Stimulated activated CD4-positive, alpha-beta T cell treated with anti-CD3 and anti-CD28 coated beads, Interleukin-4, amount 100 ng/mL, for 1 hour (primary cell): ENCODE results near the gene ATP9A.

Experiments used
- DNase-seq: peaks from one replicate; pipeline ENCODE4 v3.0.0-alpha.2; 2020

ATP9A gene

GRCh38 chr20:51625105-51625504 lies 143.1 kb downstream of the ATP9A start:
- no peak for DNase-seq

- DNase-seq: peak; percentile 76
Observed at GRCh38 chr20:51624157-51624731, 143.9 kb downstream of the ATP9A start.

DNA sequence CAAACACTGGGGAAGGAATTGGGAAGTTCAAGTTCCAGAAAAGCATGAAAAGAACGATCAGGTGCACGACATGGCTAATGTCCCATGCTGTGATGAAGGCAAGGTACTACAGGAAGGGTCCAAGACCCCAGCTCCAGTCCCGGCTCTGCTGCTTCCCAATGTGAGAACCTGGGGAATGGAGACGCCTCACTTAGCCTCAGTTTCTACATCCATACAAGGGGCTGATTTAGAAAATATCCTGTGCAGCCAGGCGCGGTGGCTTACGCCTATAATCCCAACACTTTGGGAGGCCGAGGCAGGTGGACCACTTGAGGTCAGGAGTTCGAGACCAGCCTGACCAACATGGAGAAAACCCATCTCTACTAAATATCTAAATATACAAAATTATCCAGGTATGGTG lies 144.9 kb downstream of the ATP9A start:
- DNase-seq: no peak

DNA sequence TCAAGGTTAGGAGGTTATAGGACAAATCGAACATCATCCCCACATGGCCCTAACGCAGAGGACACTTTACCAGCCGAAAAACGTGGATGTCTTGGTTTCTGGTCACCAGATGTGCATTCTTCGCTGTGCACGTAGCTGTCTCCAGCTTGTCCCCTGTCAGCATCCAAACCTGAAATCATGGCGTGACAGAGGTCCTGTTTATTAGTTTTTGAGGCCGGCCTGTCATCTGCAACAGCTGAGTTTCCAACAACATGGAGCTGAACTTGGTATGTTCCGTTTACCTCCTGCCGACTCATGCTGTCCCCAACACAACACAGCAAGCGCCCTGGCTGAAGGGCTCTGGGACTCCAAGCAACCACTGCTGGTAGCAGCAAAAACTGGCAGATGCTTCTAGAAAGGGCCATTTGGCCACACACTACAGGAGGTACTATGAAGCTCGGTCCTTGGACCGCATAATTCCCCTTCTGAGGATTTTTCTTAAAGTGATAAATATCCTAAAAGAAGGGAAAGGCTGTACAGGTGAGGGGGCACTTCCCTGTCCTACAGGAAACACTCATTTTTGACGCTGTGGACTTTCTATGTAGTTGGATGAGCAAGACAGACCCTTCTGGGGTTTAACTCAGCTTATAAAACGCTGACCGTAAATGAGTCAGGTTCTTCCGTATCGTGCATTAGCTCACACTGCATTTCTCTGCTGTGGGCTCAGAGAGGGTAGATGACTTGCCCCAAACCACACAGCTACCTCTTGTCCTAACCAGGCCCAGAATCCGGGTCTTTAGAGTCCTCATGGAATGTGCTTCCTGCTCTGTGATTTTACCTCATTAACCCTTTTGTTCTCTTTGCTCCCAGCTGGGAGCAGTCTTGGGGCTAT lies 146.0 kb downstream of the ATP9A start:
- DNase-seq: no peak

- no peak for DNase-seq
Observed at GRCh38 chr20:51620432-51620831, 147.8 kb downstream of the ATP9A start.

DNA sequence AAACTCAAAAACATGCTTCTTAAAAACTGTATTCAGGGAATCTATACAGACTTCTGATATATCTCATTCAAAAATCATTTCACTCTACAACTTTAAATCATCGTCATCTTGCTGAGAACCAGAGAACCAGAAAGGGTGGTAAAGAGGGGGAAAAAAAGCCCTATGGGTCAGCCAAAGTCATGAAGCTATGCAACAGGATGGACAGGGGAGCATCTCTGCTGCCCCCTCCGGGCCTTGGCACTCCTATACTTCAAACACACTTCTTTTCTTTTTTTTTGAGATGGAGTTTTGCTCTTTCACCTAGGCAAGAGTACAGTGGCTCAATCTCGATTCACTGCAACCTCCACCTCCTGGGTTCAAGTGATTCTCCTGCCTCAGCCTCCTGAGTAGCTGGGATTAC lies 152.1 kb downstream of the ATP9A start:
- DNase-seq: no peak

GRCh38 chr20:51614687-51615086 lies 153.5 kb downstream of the ATP9A start:
- DNase-seq: no peak

GRCh38 chr20:51613580-51613979 lies 154.6 kb downstream of the ATP9A start:
- DNase-seq: no peak

DNA sequence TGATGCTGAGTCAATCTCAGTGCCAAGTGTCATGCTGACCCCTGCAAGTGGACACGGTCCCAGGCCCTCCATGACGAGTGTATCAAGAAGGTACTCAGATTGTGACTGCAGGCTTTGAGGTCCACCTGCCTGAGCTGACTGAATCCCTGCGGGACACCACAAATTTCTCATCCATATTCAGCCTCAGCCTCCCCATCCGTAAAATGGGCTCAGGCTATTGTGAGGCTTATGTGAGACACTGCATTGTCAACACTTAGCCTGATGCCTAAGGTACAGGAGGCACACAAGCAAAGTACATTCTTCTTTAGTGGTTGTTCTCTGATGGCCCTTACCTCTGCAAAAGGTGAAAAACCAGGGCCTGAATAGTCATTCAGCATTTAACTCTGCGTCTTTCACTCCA lies 155.3 kb downstream of the ATP9A start:
- DNase-seq: no peak

GRCh38 chr20:51611625-51611890 lies 156.6 kb downstream of the ATP9A start:
- no peak for DNase-seq

DNA sequence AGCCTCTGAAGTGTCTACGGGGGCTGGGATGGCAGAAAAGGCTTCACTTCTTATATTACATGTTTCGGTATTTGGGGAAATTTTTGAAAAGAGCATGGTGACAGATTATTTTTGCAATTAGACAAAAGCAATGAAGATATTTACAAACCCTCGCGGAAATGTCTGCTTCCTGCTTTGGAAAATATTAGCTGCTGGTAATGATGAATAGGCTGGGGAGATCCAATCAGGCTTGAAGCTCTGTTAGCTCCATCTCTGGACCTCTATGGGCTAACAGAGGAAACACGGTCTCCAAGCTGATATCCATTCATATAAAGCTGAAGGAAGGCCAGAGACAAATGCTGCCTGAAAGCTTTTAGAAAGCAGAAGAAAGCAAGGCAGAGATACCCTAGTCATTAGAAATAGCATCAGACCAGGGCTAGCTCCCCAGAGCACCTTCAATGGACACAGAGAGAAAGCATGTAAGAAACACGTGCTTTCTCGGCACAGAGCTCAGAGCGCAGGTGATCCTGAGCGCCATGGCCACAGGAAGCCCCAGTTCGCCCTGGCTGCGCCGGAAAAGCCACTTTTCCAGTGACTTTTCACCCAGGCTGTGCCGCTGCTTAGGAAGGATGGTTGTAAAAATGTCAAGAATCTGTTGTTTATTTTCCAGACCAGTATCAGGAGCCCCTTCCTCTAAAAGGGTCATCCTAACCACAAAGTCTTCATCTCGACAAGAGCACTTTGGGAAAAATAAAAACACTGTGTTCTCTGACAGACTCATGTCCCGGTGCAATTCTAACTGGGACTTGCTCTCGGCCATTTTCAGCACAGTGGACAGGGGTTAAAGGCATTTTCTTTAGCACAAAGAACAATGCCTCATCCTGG lies 157.2 kb downstream of the ATP9A start:
- DNase-seq: no peak

GRCh38 chr20:51610111-51610510 lies 158.1 kb downstream of the ATP9A start:
- no peak for DNase-seq

DNA sequence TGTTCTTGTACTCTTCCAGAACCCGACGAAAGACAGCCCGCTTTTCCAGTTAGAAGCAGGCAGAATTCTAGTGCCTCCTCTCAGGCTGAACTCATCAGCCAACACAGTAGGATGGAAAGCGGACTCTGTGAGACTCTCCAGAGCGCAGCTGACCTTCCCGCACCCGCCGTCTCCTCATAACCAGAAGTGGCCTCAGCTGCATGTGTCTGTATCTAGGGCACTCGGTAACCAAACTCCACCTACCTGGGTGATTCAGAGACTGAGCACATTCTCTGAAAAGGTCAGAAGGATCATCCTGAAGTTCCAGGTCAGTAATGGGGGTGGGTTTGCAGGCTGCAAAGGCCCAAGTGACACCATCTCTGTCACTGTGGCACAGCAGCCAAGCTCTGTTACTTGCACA lies 158.9 kb downstream of the ATP9A start:
- DNase-seq: no peak

DNA sequence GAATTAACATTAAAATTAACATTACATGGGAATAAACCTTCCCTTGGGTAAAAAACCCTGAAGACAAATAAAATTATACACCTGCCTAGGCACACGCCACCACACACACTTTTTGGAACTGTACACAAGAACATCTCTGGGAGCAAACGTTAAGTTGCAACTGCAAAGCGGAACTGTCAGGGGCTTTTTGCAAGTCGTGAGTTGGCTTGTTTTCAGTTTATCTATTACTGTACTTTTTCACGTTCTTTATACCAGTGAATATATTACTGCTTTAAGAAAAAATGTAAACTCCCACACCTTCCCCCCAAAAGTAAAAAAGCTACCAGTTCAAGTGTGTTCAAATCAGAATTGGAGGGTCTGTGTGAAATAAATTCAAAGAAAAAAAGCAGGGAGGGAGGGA lies 160.1 kb downstream of the ATP9A start:
- no peak for DNase-seq

- DNase-seq: no peak
Observed at GRCh38 chr20:51607170-51607569, 161.0 kb downstream of the ATP9A start.

- no peak for DNase-seq
Observed at GRCh38 chr20:51604851-51605250, 163.3 kb downstream of the ATP9A start.

- no peak for DNase-seq
Observed at GRCh38 chr20:51602131-51602530, 166.1 kb downstream of the ATP9A start.

DNA sequence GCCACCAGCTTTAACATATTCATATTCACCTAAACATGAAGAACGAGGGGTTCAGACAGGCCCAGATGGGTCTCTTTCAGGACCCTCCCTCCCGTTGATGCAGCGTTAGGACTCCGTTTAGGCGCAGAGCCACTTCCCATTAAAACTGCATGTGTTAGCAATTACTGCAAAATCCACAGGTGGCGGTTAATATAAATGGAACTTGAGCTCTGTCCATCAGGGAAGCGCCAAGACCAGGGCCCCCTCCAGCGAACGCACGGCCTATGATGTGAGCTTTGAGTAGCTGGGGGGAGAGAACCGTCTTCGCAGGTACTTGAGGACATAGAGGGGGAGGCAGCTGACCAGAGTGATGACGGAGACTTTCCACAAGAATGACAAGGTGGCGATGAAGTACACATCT lies 167.2 kb downstream of the ATP9A start:
- DNase-seq: no peak

DNA sequence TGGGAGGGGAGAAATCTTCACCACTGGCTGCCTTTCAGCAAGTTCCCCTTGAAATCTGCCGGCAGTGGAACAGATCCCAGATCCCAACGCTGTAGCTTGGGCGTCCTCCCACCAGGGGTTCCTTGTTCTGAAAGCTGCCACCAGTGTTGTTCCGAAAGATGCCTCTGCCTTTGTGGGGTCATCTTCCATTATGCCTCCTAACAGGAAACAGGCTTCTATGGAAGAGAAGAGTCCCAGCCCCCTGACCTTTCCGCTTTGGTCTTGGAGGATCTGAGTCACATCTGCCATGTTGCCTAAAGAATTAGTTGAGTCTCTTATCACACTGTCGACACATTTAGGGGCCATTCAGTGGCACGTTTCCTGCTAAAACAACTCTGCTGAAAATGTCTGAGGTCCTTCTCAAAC lies 168.2 kb downstream of the ATP9A start:
- no peak for DNase-seq

GRCh38 chr20:51598556-51598955 lies 169.6 kb downstream of the ATP9A start:
- no peak for DNase-seq

DNA sequence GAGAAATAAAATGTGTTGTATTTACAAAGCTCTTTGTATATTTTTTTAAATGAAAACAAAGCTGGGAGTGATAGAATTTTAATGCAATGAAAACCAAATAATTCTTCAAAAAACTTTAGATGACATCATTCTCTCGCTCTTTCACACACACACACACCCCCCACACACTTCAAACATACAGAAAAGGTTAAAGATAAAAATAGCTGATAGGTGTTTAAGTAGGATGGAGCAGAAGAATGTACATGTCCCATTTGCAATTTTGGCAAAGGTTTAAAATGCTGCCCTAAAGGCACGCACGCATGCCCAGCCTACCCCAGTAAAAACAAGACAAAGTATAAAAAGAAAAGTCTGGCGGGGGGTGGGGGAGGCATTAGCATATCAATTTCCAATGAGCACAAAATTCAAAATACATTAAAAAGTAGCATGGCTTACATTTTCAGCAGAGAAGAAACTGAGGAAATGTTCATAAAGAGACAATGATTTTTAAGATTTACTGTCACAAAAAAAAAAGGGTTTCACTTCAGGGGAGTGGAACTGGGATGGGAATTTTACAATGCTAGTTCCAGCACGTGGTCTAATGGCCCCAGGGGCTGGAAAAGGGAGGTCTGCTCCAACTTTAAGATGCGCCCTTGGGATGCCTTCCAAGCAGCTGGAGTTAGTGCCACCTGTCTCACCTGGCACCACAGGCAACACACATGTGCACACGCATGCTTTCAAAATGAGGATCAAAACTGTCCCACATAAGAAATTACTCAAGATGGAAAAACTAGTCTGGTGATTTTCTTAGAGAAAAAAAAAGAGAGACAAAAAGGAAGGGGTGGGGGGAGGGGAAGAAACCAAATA lies 170.6 kb downstream of the ATP9A start:
- no peak for DNase-seq

DNA sequence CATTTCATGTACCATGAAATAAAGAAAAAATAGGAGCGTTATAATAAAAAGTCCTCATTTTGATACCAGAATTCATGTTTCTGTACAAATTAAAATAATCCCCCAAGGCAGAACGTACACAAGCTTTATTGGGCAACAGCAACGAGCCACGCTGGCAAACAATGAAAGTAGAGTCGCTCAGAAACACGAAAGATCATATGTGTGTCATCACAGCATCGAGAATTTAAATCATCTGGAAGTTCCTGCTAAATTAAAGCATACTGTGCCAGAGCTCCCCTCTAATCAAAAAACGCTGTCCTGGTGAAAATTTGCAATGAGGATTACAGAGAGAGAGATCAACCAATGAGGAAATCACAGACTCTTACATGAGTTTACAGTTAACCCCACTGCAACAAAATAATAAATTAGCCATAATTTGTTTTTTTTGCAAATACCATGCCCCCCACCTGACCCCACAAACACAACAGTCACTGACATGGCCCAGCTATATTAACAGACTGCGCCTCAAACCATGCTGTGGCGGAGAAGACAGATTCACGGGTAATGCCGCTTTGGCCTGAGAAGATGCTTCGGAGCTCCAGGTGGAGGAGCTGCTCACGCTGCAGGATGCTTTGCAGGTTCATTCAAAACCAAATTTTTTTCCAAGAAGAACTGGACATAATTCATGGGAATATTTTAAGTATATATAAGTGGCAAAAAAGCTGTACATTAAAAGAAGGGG lies 171.4 kb downstream of the ATP9A start:
- DNase-seq: no peak
